ENCODE results near the gene PRCC.

PRCC gene

GRCh38 chr1:156796340-156797097 is 29.2 kb downstream of the PRCC start:
- no peak for DNase-seq (ENCODE audit: low read depth)

- DNase-seq (ENCODE audit: low read depth), result peak; percentile 48
Observed at GRCh38 chr1:156797212-156797871, 30.0 kb downstream of the PRCC start.

- DNase-seq (ENCODE audit: low read depth), result no peak
Observed at GRCh38 chr1:156801409-156802121, 34.2 kb downstream of the PRCC start.

- DNase-seq (ENCODE audit: low read depth), result no peak
Observed at GRCh38 chr1:156802421-156802935, 35.1 kb downstream of the PRCC start.

GRCh38 chr1:156803086-156803851 is 35.9 kb downstream of the PRCC start:
- DNase-seq (ENCODE audit: low read depth), result no peak

- DNase-seq (ENCODE audit: low read depth), result no peak
Observed at GRCh38 chr1:156804026-156804425, 36.7 kb downstream of the PRCC start.

GRCh38 chr1:156804572-156805243 is 37.4 kb downstream of the PRCC start:
- no peak for DNase-seq (ENCODE audit: low read depth)

GRCh38 chr1:156805766-156806511 is 38.6 kb downstream of the PRCC start:
- DNase-seq (ENCODE audit: low read depth), result no peak

- DNase-seq (ENCODE audit: low read depth), result no peak
Observed at GRCh38 chr1:156806512-156807440, 39.4 kb downstream of the PRCC start.

- no peak for DNase-seq (ENCODE audit: low read depth)
Observed at GRCh38 chr1:156807627-156808026, 40.3 kb downstream of the PRCC start.

- no peak for DNase-seq (ENCODE audit: low read depth)
Observed at GRCh38 chr1:156808186-156809030, 41.1 kb downstream of the PRCC start.

GRCh38 chr1:156809281-156809680 is 41.9 kb downstream of the PRCC start:
- no peak for DNase-seq (ENCODE audit: low read depth)

GRCh38 chr1:156809711-156810366 is 42.5 kb downstream of the PRCC start:
- DNase-seq (ENCODE audit: low read depth), result no peak

- no peak for DNase-seq (ENCODE audit: low read depth)
Observed at GRCh38 chr1:156811168-156811567, 43.8 kb downstream of the PRCC start.

- no peak for DNase-seq (ENCODE audit: low read depth)
Observed at GRCh38 chr1:156812293-156812990, 45.1 kb downstream of the PRCC start.

GRCh38 chr1:156813298-156813697 is 46.0 kb downstream of the PRCC start:
- no peak for DNase-seq (ENCODE audit: low read depth)

- peak; percentile 75 for DNase-seq (ENCODE audit: low read depth)
Observed at GRCh38 chr1:156813750-156814570, 46.6 kb downstream of the PRCC start.

All from stimulated activated CD4-positive, alpha-beta T cell treated with anti-CD3 and anti-CD28 coated beads, Interleukin-2, amount 100 ng/mL, for 4 hours (primary cell).